OCI-LY7 (cell line): Measurements from ENCODE around the gene TCTN1. TPM values are rescaled to one million over a fixed set of nuclear protein-coding genes. Genes with fewer than 3 reads are reported as not detected.

Source experiments
- BruUV-seq: library from RNA; stranded (reverse); fragments of 400-500 nt; replicated peaks from 2 replicates; lab custom pipeline; 2021; lab: Mats Ljungman, UMichigan
- CTCF ChIA-PET: fragments of 300-600 bp; sonication (Branson Sonifier 250); formaldehyde crosslinking; loops from one replicate; lab custom pipeline; 2022; ENCODE audit warnings: antibody characterized with exemption; ENCODE audit not compliant: unreplicated experiment; lab: Charles Lee
- POLR2A ChIA-PET: fragments of 300-600 bp; sonication (Branson Sonifier 250); formaldehyde crosslinking; loops from one replicate; lab custom pipeline; 2022; ENCODE audit warnings: antibody characterized with exemption; lab: Charles Lee
- DNase-seq: peaks from one replicate; pipeline ENCODE4 v3.0.0-alpha.2; 2015; ENCODE audit warnings: low spot score
- H2AFZ ChIP-seq: fragments of 200-600 bp; sonication (generic), shearing (Covaris generic); 2 replicates; pipeline ENCODE4 v1.6.1; 2014; ENCODE audit warnings: mild to moderate bottlenecking, antibody characterized with exemption, low read length, moderate library complexity
- H3K27ac ChIP-seq: fragments of 200-600 bp; sonication (generic); 2 replicates; pipeline ENCODE4 v1.5.1; 2014; ENCODE audit warnings: mixed run types, low read depth, mild to moderate bottlenecking, moderate library complexity, low read length, inconsistent platforms; ENCODE audit not compliant: poor library complexity, severe bottlenecking
- H3K36me3 ChIP-seq: fragments of 200-600 bp; sonication (generic); 2 replicates; pipeline ENCODE4 v1.6.1; 2014; ENCODE audit warnings: mild to moderate bottlenecking, antibody characterized with exemption, low read length, moderate library complexity, mixed read lengths; ENCODE audit not compliant: insufficient read depth
- H3K4me1 ChIP-seq: fragments of 200-600 bp; sonication (generic); 2 replicates; pipeline ENCODE4 v1.5.1; 2014; ENCODE audit warnings: mild to moderate bottlenecking, low read length; ENCODE audit not compliant: insufficient read depth, poor library complexity, severe bottlenecking
- H3K4me2 ChIP-seq: fragments of 200-600 bp; sonication (generic); 2 replicates; pipeline ENCODE4 v1.6.1; 2014; ENCODE audit warnings: mild to moderate bottlenecking, low read length
- H3K4me3 ChIP-seq: fragments of 200-600 bp; sonication (generic); 2 replicates; pipeline ENCODE4 v1.5.1; 2014; ENCODE audit warnings: mild to moderate bottlenecking, low read depth, low read length; ENCODE audit not compliant: poor library complexity, severe bottlenecking
- H3K79me2 ChIP-seq: fragments of 200-600 bp; sonication (generic); 2 replicates; pipeline ENCODE4 v1.6.1; 2016; ENCODE audit warnings: low read depth, mild to moderate bottlenecking, low read length, moderate library complexity, mixed read lengths; ENCODE audit not compliant: insufficient read depth
- H3K9me2 ChIP-seq: fragments of 200-600 bp; sonication (generic); 2 replicates; pipeline ENCODE4 v1.6.1; 2016; ENCODE audit warnings: mild to moderate bottlenecking, low read length, mixed read lengths; ENCODE audit not compliant: insufficient read depth
- H3K9me3 ChIP-seq: fragments of 200-600 bp; sonication (generic); 2 replicates; pipeline ENCODE4 v1.6.1; 2014; ENCODE audit warnings: mild to moderate bottlenecking, mixed run types, low read length, mixed read lengths
- H4K20me1 ChIP-seq: fragments of 200-600 bp; sonication (generic); 2 replicates; pipeline ENCODE4 v1.6.1; 2014; ENCODE audit warnings: mild to moderate bottlenecking, antibody characterized with exemption, low read length, moderate library complexity, mixed read lengths; ENCODE audit not compliant: insufficient read depth
- CTCF ChIP-seq: fragments of 200-600 bp; sonication (generic); conservative IDR thresholded peaks from 2 replicates; pipeline ENCODE4 v1.5.1; 2014; ENCODE audit warnings: mild to moderate bottlenecking, antibody characterized with exemption, low read length, moderate library complexity, mixed read lengths
- EZH2phosphoT487 ChIP-seq: fragments of 200-600 bp; sonication (generic); IDR thresholded peaks from 2 replicates; pipeline ENCODE4 v1.6.1; 2018; ENCODE audit warnings: low read depth, borderline replicate concordance, mild to moderate bottlenecking, mixed run types, antibody characterized with exemption, low read length, moderate library complexity, mixed read lengths
- intact Hi-C: fragments of 100-400 bp; cut with micrococcal nuclease; formaldehyde crosslinking; loops from one replicate; pipeline ENCODE4 v1.10.0; 2022; ENCODE audit not compliant: unreplicated experiment
- total RNA-seq, 2 experiments: library from RNA; depleted of rRNA in 1 of 2; stranded (reverse); fragments of >200 nt in 1 of 2; shearing (Covaris generic) in 1 of 2; gene quantifications; 2 replicates each; pipeline ENCODE4 v1.2.3, GENCODE V29; 2014 to 2022

Gene TCTN1
- total RNA-seq, 2 experiments from 2014 or later = 8.7 to 19.9 TPM

GRCh38 chr12:110696283-110696682 is 82.4 kb downstream of the TCTN1 start:
- Histone ChIP-seq H3K79me2 (no peaks in the 10 kb centered on the region), H3K9me2 (no peaks in the 10 kb centered on the region), H3K27ac (no peak overlapping the region), H2AFZ (no peak overlapping the region), H3K4me3 (no peak overlapping the region), H3K4me2 (no peak overlapping the region), H3K36me3 (no peaks in the 10 kb centered on the region), H3K4me1 (peaks cover 37% of the 10 kb centered on the region), H3K9me3 (no peaks in the 10 kb centered on the region), H4K20me1 (no peaks in the 10 kb centered on the region)
- TF ChIP-seq CTCF (no peak), EZH2phosphoT487 (no peak)
- ChIA-PET CTCF (no interaction called here), POLR2A (interaction anchor here (0.7 kb wide), 1 partner anchor 60 kb away, joined by 5 read pairs; no protein-coding TSS in a partner anchor)
- no TSS peak for BruUV-seq
- DNase-seq = no peak
- intact Hi-C loops = no loop called here

- no peak overlapping the region for H3K4me2 ChIP-seq
- no TSS peak for BruUV-seq
- H3K9me3 ChIP-seq = no peaks in the 10 kb centered on the region
- no peak overlapping the region for H3K4me3 ChIP-seq
- CTCF ChIA-PET = interaction anchor here (0.6 to 1.0 kb wide), 4 partner anchors 77 to 153 kb away, joined by 3 to 5 read pairs (median 3); no protein-coding TSS in a partner anchor
- H3K9me2 ChIP-seq = no peaks in the 10 kb centered on the region
- no peak overlapping the region for H2AFZ ChIP-seq
- H3K36me3 ChIP-seq = no peaks in the 10 kb centered on the region
- peaks cover 29% of the 10 kb centered on the region for H3K4me1 ChIP-seq
- POLR2A ChIA-PET = interaction anchor here (1.0 to 1.3 kb wide), 2 partner anchors 70 to 87 kb away, joined by 3 to 4 read pairs; no protein-coding TSS in a partner anchor
- TF ChIP-seq CTCF = no peak
- no peaks in the 10 kb centered on the region for H3K79me2 ChIP-seq
- intact Hi-C loops = no loop called here
- no peak overlapping the region for H3K27ac ChIP-seq
- no peak for DNase-seq
- H4K20me1 ChIP-seq = no peaks in the 10 kb centered on the region
These were observed 83.3 kb downstream of the TCTN1 start for GRCh38 chr12:110697236-110697635.

GRCh38 chr12:110698171-110698902 is 84.4 kb downstream of the TCTN1 start:
- CTCF ChIA-PET = interaction anchor here (0.7 to 1.0 kb wide), 3 partner anchors 78 to 155 kb away, joined by 3 to 5 read pairs (median 3); no protein-coding TSS in a partner anchor

More at GRCh38 chr12:110698171-110698902, 84.4 kb downstream of the TCTN1 start:
- no TSS peak for BruUV-seq
- POLR2A ChIA-PET = interaction anchor here (1.3 kb wide), 1 partner anchor 71 kb away, joined by 4 read pairs; no protein-coding TSS in a partner anchor
- H3K4me3 ChIP-seq = no peak overlapping the region
- no peaks in the 10 kb centered on the region for H4K20me1 ChIP-seq
- peak overlapping the region; percentile 83; the same call in 1 of the 2 replicates for H2AFZ ChIP-seq
- H3K9me3 ChIP-seq = no peaks in the 10 kb centered on the region
- H3K27ac ChIP-seq = no peak overlapping the region
- intact Hi-C loops = loop anchor here (1.0 to 2.0 kb wide), 6 partner anchors 79 to 248 kb away; partner anchors contain the start of gene ARPC3
- no peaks in the 10 kb centered on the region for H3K79me2 ChIP-seq
- no peaks in the 10 kb centered on the region for H3K9me2 ChIP-seq
- no peaks in the 10 kb centered on the region for H3K36me3 ChIP-seq
- DNase-seq = peak; percentile 93
- TF ChIP-seq CTCF = peak; percentile 85
- TF ChIP-seq EZH2phosphoT487 = no peak
- peak overlapping the region; percentile 25; the same call in 1 of the 2 replicates for H3K4me2 ChIP-seq
- peaks cover 22% of the 10 kb centered on the region for H3K4me1 ChIP-seq
